RWPE1 (cell line): Measurements from ENCODE around the gene SIN3A.
A peak's percentile ranks its signal among the peaks of the same experiment; 100 is the strongest.

Experiments
- CTCF ChIA-PET: fragments of 350-600 bp; sonication (Branson Sonifier 250); formaldehyde crosslinking; extraction: SDS; loops from one replicate; lab custom pipeline; 2021; lab: Yijun Ruan, JAX
- POLR2A ChIA-PET: fragments of 400-600 bp; formaldehyde crosslinking; extraction: SDS; loops from one replicate; lab custom pipeline; 2020; ENCODE audit warnings: antibody characterized with exemption; ENCODE audit not compliant: low non-redundant PET; lab: Yijun Ruan, JAX
- DNase-seq: peaks from one replicate; pipeline ENCODE4 v3.0.0; 2012; ENCODE audit warnings: low spot score
- H3K27ac ChIP-seq: fragments of 450-650 bp; 2 replicates; pipeline ENCODE4 v1.5.1; 2017
- CTCF ChIP-seq: fragments of 450-650 bp; conservative IDR thresholded peaks from 2 replicates; pipeline ENCODE4 v1.5.1; 2017; ENCODE audit warnings: low read depth, mild to moderate bottlenecking

SIN3A gene

GRCh38 chr15:75454471-75455378 lies 3.2 kb upstream of the SIN3A start:
- peak; percentile 50 for DNase-seq
- ChIA-PET POLR2A (interaction anchor here (0.6 to 1.5 kb wide), 4 partner anchors 78 to 269 kb away, joined by 3 to 11 read pairs (median 6); partner anchors contain the start of gene MAN2C1), CTCF (interaction anchor here (0.6 to 0.7 kb wide), 2 partner anchors 183 to 258 kb away, joined by 3 to 6 read pairs; no protein-coding TSS in a partner anchor)
- H3K27ac ChIP-seq: peak overlapping the region; percentile 99
- TF ChIP-seq CTCF: no peak

GRCh38 chr15:75453703-75454470 lies 2.4 kb upstream of the SIN3A start:
- peak overlapping the region; percentile 99 for H3K27ac ChIP-seq
- DNase-seq: peak; percentile 97
- POLR2A ChIA-PET: interaction anchor here (0.6 to 1.5 kb wide), 5 partner anchors 58 to 270 kb away, joined by 3 to 11 read pairs (median 4); partner anchors contain the start of genes IMP3 and MAN2C1
- CTCF ChIA-PET: interaction anchor here (0.6 to 0.9 kb wide), 2 partner anchors 86 to 184 kb away, joined by 3 to 6 read pairs; partner anchors contain the start of gene MAN2C1
- no peak for TF ChIP-seq CTCF

GRCh38 chr15:75452865-75453702 lies 1.6 kb upstream of the SIN3A start:
- POLR2A ChIA-PET: interaction anchor here (0.6 to 1.6 kb wide), 4 partner anchors 59 to 187 kb away, joined by 3 to 8 read pairs (median 6); partner anchors contain the start of genes IMP3 and MAN2C1
- DNase-seq: no peak
- CTCF ChIA-PET: interaction anchor here (0.7 to 0.9 kb wide), 2 partner anchors 85 to 391 kb away, joined by 3 read pairs; partner anchors contain the start of gene MAN2C1
- peak; percentile 36; the same call in 1 of the 2 replicates for TF ChIP-seq CTCF
- H3K27ac ChIP-seq: peak overlapping the region; percentile 99

GRCh38 chr15:75452364-75452864 lies 924 bp upstream of the SIN3A start:
- no peak for TF ChIP-seq CTCF
- H3K27ac ChIP-seq: peak overlapping the region; percentile 99
- CTCF ChIA-PET: no interaction called here
- POLR2A ChIA-PET: interaction anchor here (0.6 to 1.6 kb wide), 2 partner anchors 70 to 84 kb away, joined by 4 to 8 read pairs; partner anchors contain the start of gene MAN2C1
- peak; percentile 70 for DNase-seq

- peak overlapping the region; percentile 99 for H3K27ac ChIP-seq
- DNase-seq: no peak
- no peak for TF ChIP-seq CTCF
- ChIA-PET CTCF (no interaction called here), POLR2A (interaction anchor here (0.6 to 1.6 kb wide), 3 partner anchors 38 to 83 kb away, joined by 3 to 8 read pairs (median 3); partner anchors contain the start of gene MAN2C1)
Measured at GRCh38 chr15:75451202-75451673, 252 bp downstream of the SIN3A start.
